Activated T-cell treated with anti-CD3 and anti-CD28 coated beads, Interleukin-2, amount 50 U/mL, for 4 hours (primary cell): ENCODE results near the gene LRRC3. TPM values are rescaled to one million over a fixed set of nuclear protein-coding genes. Genes with fewer than 3 reads are reported as not detected.

Experiments used
- ATAC-seq, 2 donors: fragments of 200-7000 bp; cut with Tn5 transposase; one replicate each; pipeline ENCODE4 v1.10.0; 2021
- DNase-seq: peaks from one replicate; pipeline ENCODE4 v3.0.0-alpha.2; 2020
- H3K27me3 Mint-ChIP-seq: one replicate; pipeline ENCODE4 v1.8.0; 2021; ENCODE audit warnings: low read depth, mixed read lengths
- H3K36me3 Mint-ChIP-seq: one replicate; pipeline ENCODE4 v1.8.0; 2022; ENCODE audit warnings: mixed read lengths; ENCODE audit not compliant: insufficient read depth
- H3K4me1 Mint-ChIP-seq: one replicate; pipeline ENCODE4 v1.8.0; 2021; ENCODE audit warnings: low read depth, mixed read lengths
- H3K4me3 Mint-ChIP-seq: one replicate; pipeline ENCODE4 v1.8.0; 2021; ENCODE audit warnings: mild to moderate bottlenecking, moderate library complexity, mixed read lengths
- H3K9me3 Mint-ChIP-seq: one replicate; pipeline ENCODE4 v1.8.0; 2021; ENCODE audit warnings: mixed read lengths
- total RNA-seq, 3 donors: library from RNA; stranded (reverse); gene quantifications; one replicate each; pipeline ENCODE4 v1.2.1, GENCODE V29; 2021

Gene LRRC3
- total RNA-seq, 3 donors from 2014 or later = 0.24 to 0.57 (median 0.35) TPM

DNA sequence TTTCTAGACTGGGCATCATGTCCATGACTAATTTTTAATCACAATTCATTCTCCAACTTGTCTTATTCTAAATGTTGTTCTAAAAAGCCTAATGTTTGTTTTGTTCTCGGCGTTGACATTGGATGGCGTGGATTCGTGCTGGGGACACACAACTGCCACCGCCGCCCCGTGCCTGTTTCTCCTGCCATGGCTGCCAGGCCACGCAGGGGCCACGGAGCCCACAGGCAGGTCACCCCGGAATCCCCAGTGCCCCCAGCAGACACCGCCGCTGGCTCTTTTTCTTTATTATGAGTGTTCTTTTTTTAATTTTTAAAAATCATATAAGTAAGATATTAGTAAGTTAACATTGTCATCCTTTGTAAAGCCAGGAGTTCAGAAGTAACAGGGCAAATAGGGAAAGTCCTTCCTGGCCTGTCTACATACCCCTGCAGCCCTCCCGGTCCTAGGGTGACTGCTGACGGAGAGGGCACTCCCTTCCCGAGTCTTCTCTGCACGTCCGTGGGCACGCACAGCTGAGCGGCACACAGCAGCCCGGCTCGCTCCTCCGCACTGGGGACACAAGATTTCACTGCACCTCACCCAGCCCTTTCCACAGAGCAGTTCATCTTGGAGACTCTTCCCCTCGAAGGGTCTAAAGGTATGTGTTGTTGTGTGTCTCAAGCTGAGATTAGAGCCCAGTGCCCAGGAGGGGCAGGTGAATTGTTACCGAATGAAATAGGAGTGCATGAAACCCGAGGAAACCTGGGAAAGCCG is 52.5 kb downstream of the LRRC3 start:
- H3K4me1 Mint-ChIP-seq = no peaks in the 10 kb centered on the region
- DNase-seq = no peak
- H3K9me3 Mint-ChIP-seq = no peaks in the 10 kb centered on the region
- no peak overlapping the region for H3K4me3 Mint-ChIP-seq
- no peak for ATAC-seq
- H3K36me3 Mint-ChIP-seq = no peaks in the 10 kb centered on the region
- no peaks in the 10 kb centered on the region for H3K27me3 Mint-ChIP-seq

DNA sequence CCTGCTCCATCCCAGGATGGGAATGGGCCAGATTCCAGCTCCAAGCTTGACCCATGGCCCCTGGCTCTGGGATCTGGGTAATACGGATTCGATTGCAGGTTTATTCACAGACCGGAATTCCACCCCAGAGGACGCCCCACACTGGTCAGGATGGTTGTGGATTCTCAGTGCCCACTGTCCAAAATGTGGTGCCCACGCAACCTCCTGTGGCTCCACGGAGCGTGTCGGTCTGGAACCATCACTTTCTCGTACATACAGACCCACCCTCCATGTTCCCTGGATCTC is 53.1 kb downstream of the LRRC3 start:
- H3K27me3 Mint-ChIP-seq = no peaks in the 10 kb centered on the region
- H3K4me3 Mint-ChIP-seq = no peak overlapping the region
- no peaks in the 10 kb centered on the region for H3K4me1 Mint-ChIP-seq
- no peak for DNase-seq
- no peaks in the 10 kb centered on the region for H3K36me3 Mint-ChIP-seq
- H3K9me3 Mint-ChIP-seq = no peaks in the 10 kb centered on the region
- no peak for ATAC-seq

DNA sequence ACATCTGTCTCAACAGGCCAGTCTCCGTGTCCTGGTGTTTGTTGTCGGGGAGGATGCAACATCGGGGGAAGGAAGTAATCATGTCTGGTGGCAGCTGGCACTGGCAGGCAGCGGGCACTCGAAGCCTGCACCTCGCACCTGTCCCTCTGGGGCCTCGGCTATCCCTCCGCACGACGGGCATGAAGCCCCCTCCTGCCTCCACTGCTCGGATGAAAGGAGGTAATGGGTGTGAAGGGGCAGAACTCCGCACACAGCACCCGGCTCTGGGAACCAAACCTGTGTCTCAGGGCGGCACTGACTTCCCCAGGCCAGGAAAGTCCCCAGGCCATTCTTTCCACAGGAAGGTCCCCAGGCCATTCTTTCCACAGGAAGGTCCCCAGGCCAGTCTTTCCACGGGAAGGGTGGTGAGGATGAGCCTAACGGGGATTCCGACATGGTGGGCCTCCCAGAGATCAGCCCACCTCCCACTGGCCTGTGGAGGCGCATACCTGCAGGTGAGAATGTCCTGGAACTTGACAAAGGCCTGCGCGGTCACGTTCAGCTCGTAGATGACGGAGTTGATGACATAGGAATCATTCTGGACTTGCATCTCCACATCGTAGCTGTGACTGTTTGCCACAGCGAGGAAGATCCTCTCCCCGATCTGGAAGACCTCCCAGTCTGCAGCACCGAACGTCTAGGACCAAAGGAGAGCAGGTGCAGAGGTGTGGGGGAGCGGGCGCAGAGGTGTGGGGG is 53.6 kb downstream of the LRRC3 start:
- DNase-seq (no peak), ATAC-seq (no peak)
- no peaks in the 10 kb centered on the region for H3K36me3 Mint-ChIP-seq
- H3K4me1 Mint-ChIP-seq = no peaks in the 10 kb centered on the region
- H3K4me3 Mint-ChIP-seq = no peak overlapping the region
- H3K9me3 Mint-ChIP-seq = no peaks in the 10 kb centered on the region
- no peaks in the 10 kb centered on the region for H3K27me3 Mint-ChIP-seq

DNA sequence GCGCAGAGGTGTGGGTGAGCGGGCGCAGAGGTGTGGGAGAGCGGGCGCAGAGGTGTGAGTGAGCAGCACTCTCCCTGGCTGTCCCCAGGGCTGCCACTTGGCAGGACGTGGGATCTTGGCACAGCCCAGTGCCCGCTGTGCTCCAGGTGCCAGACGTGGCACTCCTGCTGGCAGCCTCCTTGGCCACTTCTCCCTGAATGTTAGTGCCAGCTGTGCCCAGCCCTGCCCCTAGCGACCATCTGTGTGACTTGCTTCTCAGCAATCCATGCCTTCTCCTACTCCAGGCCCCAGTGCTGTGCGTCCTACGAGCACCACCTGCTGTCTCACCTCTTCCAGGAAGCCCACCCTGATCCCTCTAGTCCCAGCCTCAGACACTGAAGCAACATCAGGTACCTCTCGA is 54.2 kb downstream of the LRRC3 start:
- ATAC-seq = no peak
- DNase-seq = no peak
- H3K4me3 Mint-ChIP-seq = no peak overlapping the region
- no peaks in the 10 kb centered on the region for H3K36me3 Mint-ChIP-seq
- H3K4me1 Mint-ChIP-seq = no peaks in the 10 kb centered on the region
- H3K27me3 Mint-ChIP-seq = no peaks in the 10 kb centered on the region
- no peaks in the 10 kb centered on the region for H3K9me3 Mint-ChIP-seq

DNA sequence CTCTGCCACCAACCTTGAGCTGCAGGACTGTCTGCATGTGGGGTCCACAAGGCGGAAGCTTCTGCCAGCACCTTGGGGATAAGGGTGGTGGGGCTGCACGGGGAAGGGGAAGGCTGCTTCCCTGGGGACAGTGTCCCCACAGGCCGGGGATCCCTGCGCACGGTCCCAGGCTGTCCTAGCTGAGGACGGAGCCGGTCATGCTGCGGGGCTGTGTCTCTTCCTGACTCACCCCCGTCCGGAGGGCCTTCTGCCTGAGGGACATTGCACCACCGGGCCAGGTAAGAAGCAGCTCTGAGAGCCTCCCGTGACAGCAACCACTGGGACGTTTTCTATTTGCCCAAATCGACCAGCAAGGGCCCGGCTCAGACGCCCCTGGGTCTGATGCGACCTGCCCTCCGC is 54.8 kb downstream of the LRRC3 start:
- H3K27me3 Mint-ChIP-seq = no peaks in the 10 kb centered on the region
- H3K4me3 Mint-ChIP-seq = no peak overlapping the region
- ATAC-seq (no peak), DNase-seq (no peak)
- no peaks in the 10 kb centered on the region for H3K4me1 Mint-ChIP-seq
- H3K9me3 Mint-ChIP-seq = no peaks in the 10 kb centered on the region
- no peaks in the 10 kb centered on the region for H3K36me3 Mint-ChIP-seq

DNA sequence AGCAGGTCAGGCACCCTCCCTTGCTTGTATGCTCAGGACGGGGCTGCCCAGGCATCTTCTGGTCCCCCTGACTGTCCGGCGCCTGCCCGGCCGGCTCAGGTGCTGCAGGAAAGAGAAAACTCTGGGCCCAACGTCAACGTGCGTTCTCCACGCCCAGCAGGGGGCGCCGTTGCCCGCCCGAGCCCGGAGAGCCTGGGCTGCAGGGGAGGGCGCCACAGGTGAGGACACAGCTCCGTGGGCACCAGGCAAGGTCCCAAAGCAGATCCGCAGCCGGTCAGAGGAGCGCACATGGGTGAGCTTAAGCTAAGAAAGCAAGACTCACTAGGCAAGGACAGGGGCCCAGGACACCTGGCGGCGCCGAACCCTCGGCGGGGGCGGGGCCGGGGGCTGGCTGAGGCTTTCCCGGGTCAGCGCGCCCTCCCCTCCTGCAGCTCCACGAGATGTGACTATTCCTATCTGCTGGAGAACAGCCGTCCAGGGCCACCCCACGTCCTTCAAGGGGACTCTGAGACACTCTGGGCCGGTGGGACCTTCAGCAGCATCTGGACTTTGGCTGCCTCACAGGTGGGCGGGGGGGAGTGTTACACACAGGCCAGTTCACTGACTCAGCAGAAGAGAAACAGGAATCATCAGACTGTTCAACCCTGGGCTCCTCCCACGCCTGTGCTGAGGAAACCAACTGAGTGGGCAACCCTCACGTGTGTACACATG is 55.4 kb downstream of the LRRC3 start:
- Mint-ChIP-seq H3K4me3 (peak overlapping the region; percentile 37), H3K4me1 (no peaks in the 10 kb centered on the region), H3K9me3 (no peaks in the 10 kb centered on the region), H3K27me3 (no peaks in the 10 kb centered on the region), H3K36me3 (no peaks in the 10 kb centered on the region)
- DNase-seq (peak; percentile 79), ATAC-seq (peak; percentile 87 to 91)

DNA sequence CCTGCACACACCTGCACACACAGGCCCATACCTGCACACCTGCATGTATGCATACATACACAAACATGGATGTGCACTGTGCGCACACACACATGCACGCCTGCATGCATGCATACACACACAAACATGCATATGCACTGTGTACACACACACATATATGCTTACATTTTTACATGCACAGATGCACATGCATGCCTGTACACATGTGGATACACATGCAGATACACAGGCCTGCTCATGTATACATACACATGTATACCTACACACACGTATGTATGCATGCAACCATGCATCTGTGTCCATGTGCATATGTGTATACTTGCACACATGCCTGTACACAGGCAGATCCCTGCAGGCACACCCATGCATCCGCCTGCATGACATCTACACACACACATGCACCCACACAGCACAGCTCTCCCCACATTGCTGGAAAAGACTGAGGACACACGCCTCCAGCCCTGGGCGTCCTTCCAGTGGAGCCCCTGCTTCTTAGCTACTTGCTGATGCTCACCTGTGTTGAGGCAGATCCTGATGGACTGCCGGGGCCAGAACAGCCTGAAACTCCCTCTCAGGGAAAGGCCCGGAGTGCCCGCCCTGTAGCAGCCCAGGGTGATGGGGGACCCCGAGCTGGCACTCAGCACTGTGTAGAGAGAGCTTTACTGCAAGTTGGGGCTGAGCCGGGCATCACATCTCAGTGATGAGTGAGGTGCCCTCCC is 56.1 kb downstream of the LRRC3 start:
- peak overlapping the region; percentile 19 for H3K4me3 Mint-ChIP-seq
- ATAC-seq (no peak), DNase-seq (no peak)
- H3K36me3 Mint-ChIP-seq = no peaks in the 10 kb centered on the region
- no peaks in the 10 kb centered on the region for H3K4me1 Mint-ChIP-seq
- H3K27me3 Mint-ChIP-seq = no peaks in the 10 kb centered on the region
- H3K9me3 Mint-ChIP-seq = no peaks in the 10 kb centered on the region

Other genes starting within 250 kb of the LRRC3 start
- 1 to 10 TPM; 2.4 to 3.6 (median 2.9) TPM for gene ICOSLG, start 214.6 kb upstream of the LRRC3 start, total RNA-seq
- not detected for gene DNMT3L, start 193.6 kb upstream of the LRRC3 start, total RNA-seq
- not detected for gene AIRE, start 169.6 kb upstream of the LRRC3 start, total RNA-seq
- 100 to 1,000 TPM; 102 to 122 (median 116) TPM for gene PFKL, start 155.5 kb upstream of the LRRC3 start, total RNA-seq
- gene CFAP410, start 116.1 kb upstream of the LRRC3 start, total RNA-seq = 10 to 100 TPM; 30.2 to 32.7 (median 30.5) TPM
- 10 to 100 TPM in 1 of 3 donors, 1 to 10 TPM in 1, under 1 TPM in 1; 0.95 to 21.6 (median 2.5) TPM for gene TRPM2, start 101.9 kb upstream of the LRRC3 start, total RNA-seq
- gene KRTAP10-1, start 84.7 kb downstream of the LRRC3 start, total RNA-seq = not detected
- not detected for gene KRTAP10-2, start 96.0 kb downstream of the LRRC3 start, total RNA-seq
- not detected for gene KRTAP10-3, start 103.3 kb downstream of the LRRC3 start, total RNA-seq
- not detected for gene KRTAP10-4, start 118.2 kb downstream of the LRRC3 start, total RNA-seq
- not detected for gene KRTAP10-5, start 125.1 kb downstream of the LRRC3 start, total RNA-seq
- not detected for gene KRTAP10-6, start 137.0 kb downstream of the LRRC3 start, total RNA-seq
- gene KRTAP10-7, start 145.1 kb downstream of the LRRC3 start, total RNA-seq = not detected
- not detected for gene KRTAP10-8, start 156.6 kb downstream of the LRRC3 start, total RNA-seq
- not detected for gene KRTAP10-9, start 171.6 kb downstream of the LRRC3 start, total RNA-seq
- not detected for gene KRTAP10-10, start 181.8 kb downstream of the LRRC3 start, total RNA-seq
- gene KRTAP10-11, start 190.9 kb downstream of the LRRC3 start, total RNA-seq = not detected
- not detected for gene KRTAP12-4, start 199.1 kb downstream of the LRRC3 start, total RNA-seq
- not detected for gene KRTAP12-3, start 202.4 kb downstream of the LRRC3 start, total RNA-seq
- gene KRTAP12-2, start 211.4 kb downstream of the LRRC3 start, total RNA-seq = not detected
- not detected for gene KRTAP12-1, start 226.7 kb downstream of the LRRC3 start, total RNA-seq
- not detected for gene KRTAP10-12, start 241.7 kb downstream of the LRRC3 start, total RNA-seq